ENCODE results near the gene CYFIP1.

Gene CYFIP1

DNA sequence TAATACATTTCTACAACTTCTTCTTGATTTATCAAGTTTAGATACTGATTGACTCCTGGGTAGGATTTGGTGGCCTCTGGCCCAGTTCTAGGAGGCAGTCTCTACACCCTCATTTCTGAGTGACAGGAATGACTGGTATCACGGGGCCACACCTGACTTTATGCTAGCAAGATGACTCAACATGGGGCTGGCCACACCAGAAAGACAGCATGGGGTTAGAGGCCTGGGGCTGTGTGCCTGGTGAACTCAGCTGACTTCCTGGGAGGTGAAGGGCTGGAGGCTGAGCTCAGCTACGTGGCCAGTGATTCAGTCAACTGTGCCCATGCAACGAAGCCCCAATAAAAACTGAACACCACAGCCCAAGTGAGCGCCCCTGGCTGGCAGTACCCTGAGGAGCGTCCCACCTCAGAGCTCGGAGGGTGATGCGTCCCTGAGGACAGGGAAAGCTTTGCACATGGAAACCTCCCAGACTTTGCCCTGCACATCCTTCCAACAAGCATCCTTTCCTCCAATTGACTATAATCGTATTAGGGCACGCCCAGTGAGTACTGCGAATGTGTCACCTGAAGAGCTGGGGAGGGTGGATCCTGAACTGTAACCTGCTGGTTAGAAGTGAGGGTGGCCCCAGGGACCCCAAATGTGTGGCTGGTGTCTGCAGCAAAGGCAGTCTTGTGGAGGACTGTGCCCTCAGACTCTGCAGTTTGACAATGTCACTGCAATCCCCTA is 84.5 kb downstream of the CYFIP1 start:
- Histone ChIP-seq H2AFZ (ENCODE audit: low read depth) (no peak overlapping the region), H3K9ac (no peak overlapping the region), H3K79me2 (ENCODE audit: insufficient read depth, low read depth) (no peaks in the 10 kb centered on the region), H4K20me1 (ENCODE audit: insufficient read depth) (no peaks in the 10 kb centered on the region), H3K4me2 (no peak overlapping the region), H3K27me3 (ENCODE audit: insufficient read depth, low read depth) (no peaks in the 10 kb centered on the region), H3K36me3 (ENCODE audit: insufficient read depth) (no peaks in the 10 kb centered on the region), H3K4me1 (ENCODE audit: low read depth, poor library complexity, severe bottlenecking) (no peaks in the 10 kb centered on the region), H3K4me3 (IDR thresholded peaks at IDR 0.05; ENCODE audit: insufficient read depth, low read depth, low read length) (no peak overlapping the region), H3K27ac (no peak overlapping the region)
- TF ChIP-seq, protein P1, sequence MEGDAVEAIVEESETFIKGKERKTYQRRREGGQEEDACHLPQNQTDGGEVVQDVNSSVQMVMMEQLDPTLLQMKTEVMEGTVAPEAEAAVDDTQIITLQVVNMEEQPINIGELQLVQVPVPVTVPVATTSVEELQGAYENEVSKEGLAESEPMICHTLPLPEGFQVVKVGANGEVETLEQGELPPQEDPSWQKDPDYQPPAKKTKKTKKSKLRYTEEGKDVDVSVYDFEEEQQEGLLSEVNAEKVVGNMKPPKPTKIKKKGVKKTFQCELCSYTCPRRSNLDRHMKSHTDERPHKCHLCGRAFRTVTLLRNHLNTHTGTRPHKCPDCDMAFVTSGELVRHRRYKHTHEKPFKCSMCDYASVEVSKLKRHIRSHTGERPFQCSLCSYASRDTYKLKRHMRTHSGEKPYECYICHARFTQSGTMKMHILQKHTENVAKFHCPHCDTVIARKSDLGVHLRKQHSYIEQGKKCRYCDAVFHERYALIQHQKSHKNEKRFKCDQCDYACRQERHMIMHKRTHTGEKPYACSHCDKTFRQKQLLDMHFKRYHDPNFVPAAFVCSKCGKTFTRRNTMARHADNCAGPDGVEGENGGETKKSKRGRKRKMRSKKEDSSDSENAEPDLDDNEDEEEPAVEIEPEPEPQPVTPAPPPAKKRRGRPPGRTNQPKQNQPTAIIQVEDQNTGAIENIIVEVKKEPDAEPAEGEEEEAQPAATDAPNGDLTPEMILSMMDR (conservative IDR thresholded peaks at IDR 0.05; ENCODE audit: low read depth, low read length) = no peak

DNA sequence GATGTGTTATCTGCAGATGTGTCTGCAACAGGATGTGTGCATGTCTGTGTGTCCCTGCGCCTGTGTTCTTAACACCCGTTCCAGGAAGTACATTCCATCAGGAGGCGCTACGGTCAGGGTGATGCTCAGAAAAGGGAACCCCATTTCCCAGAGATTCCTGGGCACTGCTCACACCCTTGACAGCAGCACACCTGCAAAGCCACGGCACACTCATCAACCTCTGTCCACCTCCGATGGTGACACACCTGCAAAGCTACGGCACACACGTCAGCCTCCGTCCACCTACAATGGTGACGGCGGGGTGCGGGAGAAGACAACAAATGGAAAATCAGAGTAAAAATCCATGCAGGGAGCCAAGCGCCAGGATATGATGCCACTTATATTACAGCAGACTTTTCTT is 86.3 kb downstream of the CYFIP1 start:
- Histone ChIP-seq H2AFZ (ENCODE audit: low read depth) (no peak overlapping the region), H4K20me1 (ENCODE audit: insufficient read depth) (no peaks in the 10 kb centered on the region), H3K27ac (no peak overlapping the region), H3K4me3 (IDR thresholded peaks at IDR 0.05; ENCODE audit: insufficient read depth, low read depth, low read length) (no peak overlapping the region), H3K79me2 (ENCODE audit: insufficient read depth, low read depth) (no peaks in the 10 kb centered on the region), H3K4me1 (ENCODE audit: low read depth, poor library complexity, severe bottlenecking) (no peaks in the 10 kb centered on the region), H3K27me3 (ENCODE audit: insufficient read depth, low read depth) (no peaks in the 10 kb centered on the region), H3K36me3 (ENCODE audit: insufficient read depth) (no peaks in the 10 kb centered on the region), H3K9ac (no peak overlapping the region), H3K4me2 (no peak overlapping the region)
- TF ChIP-seq, protein P1 (conservative IDR thresholded peaks at IDR 0.05; ENCODE audit: low read depth, low read length) = no peak

DNA sequence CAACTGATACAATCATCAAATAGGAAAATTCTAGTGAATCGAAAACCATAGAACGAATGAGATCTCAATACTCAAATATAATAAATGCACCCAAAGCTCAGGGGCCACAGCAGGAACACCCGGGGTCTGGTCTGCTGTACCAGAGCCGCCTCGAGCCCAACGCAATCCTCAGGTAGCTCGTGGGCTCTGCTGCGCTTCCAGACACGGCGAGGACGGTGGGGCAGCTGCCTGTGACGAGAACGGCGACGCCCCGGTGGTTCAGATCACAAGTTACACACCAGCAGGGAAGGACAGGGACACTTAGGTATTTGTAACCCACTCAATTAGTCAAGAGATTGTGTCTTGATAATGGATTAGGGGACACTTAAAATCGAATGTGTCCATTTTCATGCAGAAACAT is 87.1 kb downstream of the CYFIP1 start:
- Histone ChIP-seq H2AFZ (ENCODE audit: low read depth) (no peak overlapping the region), H3K4me2 (no peak overlapping the region), H4K20me1 (ENCODE audit: insufficient read depth) (no peaks in the 10 kb centered on the region), H3K4me3 (IDR thresholded peaks at IDR 0.05; ENCODE audit: insufficient read depth, low read depth, low read length) (no peak overlapping the region), H3K27me3 (ENCODE audit: insufficient read depth, low read depth) (no peaks in the 10 kb centered on the region), H3K9ac (no peak overlapping the region), H3K79me2 (ENCODE audit: insufficient read depth, low read depth) (no peaks in the 10 kb centered on the region), H3K36me3 (ENCODE audit: insufficient read depth) (no peaks in the 10 kb centered on the region), H3K27ac (no peak overlapping the region), H3K4me1 (ENCODE audit: low read depth, poor library complexity, severe bottlenecking) (no peaks in the 10 kb centered on the region)
- TF ChIP-seq, protein P1 (conservative IDR thresholded peaks at IDR 0.05; ENCODE audit: low read depth, low read length) = no peak

DNA sequence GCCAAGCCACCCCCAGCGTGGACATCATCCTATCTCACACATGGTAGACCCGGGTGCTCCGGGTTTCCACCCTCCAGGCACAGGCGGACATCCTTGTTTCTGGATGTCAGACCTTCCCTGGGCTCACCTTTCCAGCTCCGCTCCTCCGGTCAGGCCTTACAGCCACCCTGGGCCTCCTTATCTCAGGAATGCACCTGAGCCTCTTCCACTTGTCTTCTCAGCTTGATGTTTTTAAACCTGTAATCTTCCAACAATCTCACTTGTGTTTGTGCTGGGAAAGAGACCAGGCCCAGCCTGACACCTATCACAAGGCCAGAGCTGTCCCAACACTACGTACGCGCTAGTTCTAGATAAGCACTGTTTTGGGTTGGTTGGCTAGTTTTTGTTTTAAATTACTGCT is 87.8 kb downstream of the CYFIP1 start:
- no peak overlapping the region for H2AFZ ChIP-seq (ENCODE audit: low read depth)
- no peaks in the 10 kb centered on the region for H3K36me3 ChIP-seq (ENCODE audit: insufficient read depth)
- no peak overlapping the region for H3K27ac ChIP-seq
- H4K20me1 ChIP-seq (ENCODE audit: insufficient read depth) = no peaks in the 10 kb centered on the region
- H3K4me3 ChIP-seq (IDR thresholded peaks at IDR 0.05; ENCODE audit: insufficient read depth, low read depth, low read length) = no peak overlapping the region
- no peaks in the 10 kb centered on the region for H3K27me3 ChIP-seq (ENCODE audit: insufficient read depth, low read depth)
- H3K9ac ChIP-seq = no peak overlapping the region
- H3K79me2 ChIP-seq (ENCODE audit: insufficient read depth, low read depth) = no peaks in the 10 kb centered on the region
- H3K4me2 ChIP-seq = no peak overlapping the region
- TF ChIP-seq, protein P1 (conservative IDR thresholded peaks at IDR 0.05; ENCODE audit: low read depth, low read length) = no peak
- H3K4me1 ChIP-seq (ENCODE audit: low read depth, poor library complexity, severe bottlenecking) = no peaks in the 10 kb centered on the region

All from KMS-11 (cell line).